ENCODE results near the gene ZSCAN2. TPM values are rescaled to one million over a fixed set of nuclear protein-coding genes. Genes with fewer than 3 reads are reported as not detected.

Gene ZSCAN2
- total RNA-seq, 1 donor from 2014 or later = 7.0 TPM

GRCh38 chr15:84653584-84653909 is 52.7 kb downstream of the ZSCAN2 start:
- no peak for DNase-seq (ENCODE audit: low spot score)
- Mint-ChIP-seq H3K9me3 (no peaks in the 10 kb centered on the region), H3K4me1 (ENCODE audit: low read depth) (peaks cover 37% of the 10 kb centered on the region), H3K36me3 (ENCODE audit: low read depth) (peaks cover 17% of the 10 kb centered on the region), H3K4me3 (peak overlapping the region; percentile 99), H3K27me3 (ENCODE audit: insufficient read depth) (no peaks in the 10 kb centered on the region), H3K27ac (peak overlapping the region; percentile 96)
- intact Hi-C loops (cut with micrococcal nuclease) = no loop called here

DNA sequence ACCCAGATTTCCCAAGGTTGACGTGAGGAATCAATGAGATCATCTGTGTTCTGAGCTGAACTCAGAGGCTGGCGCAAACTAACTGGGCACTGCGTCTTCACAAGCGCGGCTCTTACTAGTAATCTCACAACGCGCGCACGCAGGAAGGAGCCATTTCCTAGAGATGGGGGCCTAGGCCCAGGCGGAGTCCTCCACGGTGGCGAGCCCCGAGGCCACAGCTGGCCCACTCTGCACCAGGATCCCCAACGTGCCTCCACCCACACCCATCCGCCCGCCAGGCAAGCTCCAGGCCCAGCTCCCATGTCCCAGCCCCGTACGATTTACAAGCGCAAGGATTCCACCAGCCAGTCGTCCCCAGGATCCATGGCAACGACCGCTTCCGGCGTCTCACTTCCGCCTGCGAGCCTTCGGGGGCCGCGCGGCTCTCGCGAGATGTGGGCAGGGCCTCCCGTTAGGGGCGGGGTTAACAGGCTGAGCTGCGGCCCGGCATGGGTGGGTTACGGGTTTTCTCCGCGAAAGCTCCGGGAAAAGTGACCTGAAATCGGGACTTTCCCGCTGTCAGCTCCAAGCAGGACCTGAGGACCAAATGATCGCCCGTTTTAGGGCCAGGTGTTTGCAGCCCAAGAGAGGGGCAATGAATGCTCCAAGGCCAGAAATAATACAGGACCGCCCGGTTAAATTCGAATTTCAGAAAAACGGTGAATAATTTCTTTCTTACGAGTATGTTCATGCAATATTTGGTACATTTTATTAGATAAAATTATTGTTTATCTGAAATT is 53.3 kb downstream of the ZSCAN2 start, which contains the start of gene WDR73:
WDR73 (minus strand) TSS at position 374 of the 779 bp plus-strand sequence; CDS start at position 365, 9 bp downstream.
- peaks cover under 1% of the 10 kb centered on the region for H3K27me3 Mint-ChIP-seq (ENCODE audit: insufficient read depth)
- H3K9me3 Mint-ChIP-seq = no peaks in the 10 kb centered on the region
- peak within 1 kb of the TSS; percentile 99 for H3K4me3 Mint-ChIP-seq
- peaks cover 13% of the 10 kb centered on the region for H3K36me3 Mint-ChIP-seq (ENCODE audit: low read depth)
- peak within 1 kb of the TSS; percentile 96 for H3K27ac Mint-ChIP-seq
- DNase-seq (ENCODE audit: low spot score) = peak; percentile 96
- intact Hi-C loops (cut with micrococcal nuclease) = loop anchor here (1.0 kb wide), 11 partner anchors 21 to 327 kb away; partner anchors contain the start of genes PDE8A and SEC11A
- H3K4me1 Mint-ChIP-seq (ENCODE audit: low read depth) = peaks cover 34% of the 10 kb centered on the region

DNA sequence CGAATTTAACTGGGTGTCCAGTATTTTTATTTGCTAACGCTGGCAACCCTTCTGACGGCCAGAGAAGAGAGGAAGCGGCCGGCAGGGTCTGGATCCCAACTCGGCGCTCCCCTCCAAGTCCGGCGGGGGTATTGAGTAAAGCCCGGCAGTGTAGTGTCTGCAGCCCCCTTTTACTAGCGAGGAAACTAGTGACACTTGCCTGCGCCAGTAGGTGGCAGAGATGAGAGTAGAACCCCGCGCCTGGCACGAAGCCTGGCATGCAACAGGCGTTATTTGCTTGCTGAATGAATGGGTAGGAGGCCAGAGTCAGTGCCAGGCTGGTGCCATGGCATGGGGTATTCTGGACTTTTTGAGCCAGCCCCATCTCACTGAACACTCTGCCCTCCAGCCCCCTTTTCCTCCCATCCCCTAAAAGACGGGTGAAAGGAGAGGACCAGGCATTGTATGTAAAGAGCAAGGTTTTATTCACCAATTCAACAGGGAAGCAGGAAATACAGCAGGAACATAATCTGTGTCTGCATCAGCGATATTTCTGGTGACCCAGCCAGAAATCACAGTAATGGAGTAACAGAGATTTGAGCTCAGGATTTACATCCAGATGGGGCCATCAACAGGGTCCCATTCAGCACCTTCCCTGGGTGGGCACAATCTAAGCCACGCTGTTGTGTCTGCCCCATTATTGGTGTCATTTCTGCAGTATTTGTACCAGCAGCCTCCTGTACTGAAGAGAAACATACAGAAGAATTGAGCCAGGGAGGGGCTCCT is 54.1 kb downstream of the ZSCAN2 start:
- Mint-ChIP-seq H3K27ac (peak overlapping the region; percentile 36), H3K27me3 (ENCODE audit: insufficient read depth) (peaks cover 2% of the 10 kb centered on the region), H3K4me1 (ENCODE audit: low read depth) (peaks cover 34% of the 10 kb centered on the region), H3K9me3 (no peaks in the 10 kb centered on the region), H3K36me3 (ENCODE audit: low read depth) (peaks cover 12% of the 10 kb centered on the region), H3K4me3 (peak overlapping the region; percentile 99)
- intact Hi-C loops (cut with micrococcal nuclease) = loop anchor here (1.0 kb wide), 11 partner anchors 22 to 326 kb away; partner anchors contain the start of genes PDE8A and SEC11A
- peak; percentile 55 for DNase-seq (ENCODE audit: low spot score)

DNA sequence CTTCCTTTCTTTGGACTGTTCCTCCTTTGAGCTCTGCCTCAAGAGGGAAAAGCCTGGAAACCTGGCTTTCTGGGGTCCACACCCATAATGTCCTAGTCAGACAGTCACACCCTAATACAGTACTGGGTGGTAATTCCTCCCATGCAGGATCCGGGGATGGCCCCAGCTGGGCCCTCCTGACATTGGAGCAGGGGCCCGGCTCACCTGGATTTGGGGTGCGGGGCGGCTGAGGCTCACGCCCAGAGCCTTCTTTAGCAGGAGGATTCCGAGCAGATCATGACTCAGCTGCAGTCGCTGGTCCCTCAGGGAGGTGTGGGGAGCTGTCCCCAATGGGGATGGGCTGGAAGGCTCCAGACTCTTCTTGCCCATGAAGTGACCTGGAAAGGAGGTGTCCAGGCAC is 56.2 kb downstream of the ZSCAN2 start:
- H3K9me3 Mint-ChIP-seq = no peaks in the 10 kb centered on the region
- no peak for DNase-seq (ENCODE audit: low spot score)
- peaks cover 32% of the 10 kb centered on the region for H3K4me1 Mint-ChIP-seq (ENCODE audit: low read depth)
- no peak overlapping the region for H3K27ac Mint-ChIP-seq
- intact Hi-C loops (cut with micrococcal nuclease) = no loop called here
- H3K27me3 Mint-ChIP-seq (ENCODE audit: insufficient read depth) = peaks cover 2% of the 10 kb centered on the region
- H3K36me3 Mint-ChIP-seq (ENCODE audit: low read depth) = peaks cover 5% of the 10 kb centered on the region
- H3K4me3 Mint-ChIP-seq = peak overlapping the region; percentile 73

DNA sequence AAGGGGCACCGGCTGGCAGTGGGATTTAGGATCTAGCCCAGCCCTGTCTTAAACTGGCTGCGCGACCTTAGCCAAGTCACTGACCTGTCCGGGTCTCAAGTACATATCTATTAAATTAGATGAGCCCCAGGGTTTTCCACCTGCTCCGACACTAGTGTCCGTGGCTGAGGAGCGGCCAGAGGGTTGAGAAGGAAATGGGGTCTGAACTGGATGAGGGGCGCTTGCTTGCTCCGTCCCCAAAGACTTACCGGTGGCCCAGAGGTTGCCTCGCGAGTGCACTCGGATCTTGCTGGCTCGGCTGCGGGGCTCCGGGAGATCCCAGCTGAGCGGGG is 56.9 kb downstream of the ZSCAN2 start:
- no peak for DNase-seq (ENCODE audit: low spot score)
- no peaks in the 10 kb centered on the region for H3K36me3 Mint-ChIP-seq (ENCODE audit: low read depth)
- intact Hi-C loops (cut with micrococcal nuclease) = loop anchor here (1.0 kb wide), 3 partner anchors 12 to 79 kb away; no protein-coding TSS in a partner anchor
- peak overlapping the region; percentile 56 for H3K27ac Mint-ChIP-seq
- no peaks in the 10 kb centered on the region for H3K9me3 Mint-ChIP-seq
- peak overlapping the region; percentile 73 for H3K4me3 Mint-ChIP-seq
- H3K27me3 Mint-ChIP-seq (ENCODE audit: insufficient read depth) = peaks cover 2% of the 10 kb centered on the region
- H3K4me1 Mint-ChIP-seq (ENCODE audit: low read depth) = peaks cover 26% of the 10 kb centered on the region

GRCh38 chr15:84658080-84658787 is 57.4 kb downstream of the ZSCAN2 start, which contains the start of gene NMB:
Gene NMB (minus strand): TSS chr15:84658199. CDS start chr15:84658152, 47 bp downstream.
- H3K4me1 Mint-ChIP-seq (ENCODE audit: low read depth) = peaks cover 26% of the 10 kb centered on the region
- H3K9me3 Mint-ChIP-seq = no peaks in the 10 kb centered on the region
- H3K36me3 Mint-ChIP-seq (ENCODE audit: low read depth) = no peaks in the 10 kb centered on the region
- intact Hi-C loops (cut with micrococcal nuclease) = loop anchor here (1.0 kb wide), 3 partner anchors 11 to 78 kb away; no protein-coding TSS in a partner anchor
- peaks cover 2% of the 10 kb centered on the region for H3K27me3 Mint-ChIP-seq (ENCODE audit: insufficient read depth)
- DNase-seq (ENCODE audit: low spot score) = peak; percentile 73
- H3K4me3 Mint-ChIP-seq = peak within 1 kb of the TSS; percentile 73
- peak within 1 kb of the TSS; percentile 56 for H3K27ac Mint-ChIP-seq

- H3K27me3 Mint-ChIP-seq (ENCODE audit: insufficient read depth) = peaks cover 2% of the 10 kb centered on the region
- DNase-seq (ENCODE audit: low spot score) = no peak
- intact Hi-C loops (cut with micrococcal nuclease) = loop anchor here (1.0 kb wide), 3 partner anchors 10 to 77 kb away; no protein-coding TSS in a partner anchor
- peak overlapping the region; percentile 71 for H3K27ac Mint-ChIP-seq
- peak overlapping the region; percentile 73 for H3K4me3 Mint-ChIP-seq
- peaks cover 21% of the 10 kb centered on the region for H3K4me1 Mint-ChIP-seq (ENCODE audit: low read depth)
- no peaks in the 10 kb centered on the region for H3K9me3 Mint-ChIP-seq
- peaks cover 1% of the 10 kb centered on the region for H3K36me3 Mint-ChIP-seq (ENCODE audit: low read depth)
These were observed 58.1 kb downstream of the ZSCAN2 start for GRCh38 chr15:84658788-84659411.

- Mint-ChIP-seq H3K36me3 (ENCODE audit: low read depth) (peaks cover 9% of the 10 kb centered on the region), H3K27ac (no peak overlapping the region), H3K4me3 (no peak overlapping the region), H3K27me3 (ENCODE audit: insufficient read depth) (peaks cover 2% of the 10 kb centered on the region), H3K9me3 (no peaks in the 10 kb centered on the region), H3K4me1 (ENCODE audit: low read depth) (peaks cover 15% of the 10 kb centered on the region)
- no peak for DNase-seq (ENCODE audit: low spot score)
- intact Hi-C loops (cut with micrococcal nuclease) = no loop called here
These were observed 59.3 kb downstream of the ZSCAN2 start for GRCh38 chr15:84659904-84660781.

- peaks cover 15% of the 10 kb centered on the region for H3K4me1 Mint-ChIP-seq (ENCODE audit: low read depth)
- no peaks in the 10 kb centered on the region for H3K9me3 Mint-ChIP-seq
- peaks cover 9% of the 10 kb centered on the region for H3K36me3 Mint-ChIP-seq (ENCODE audit: low read depth)
- H3K27ac Mint-ChIP-seq = no peak overlapping the region
- H3K27me3 Mint-ChIP-seq (ENCODE audit: insufficient read depth) = peaks cover 2% of the 10 kb centered on the region
- intact Hi-C loops (cut with micrococcal nuclease) = no loop called here
- DNase-seq (ENCODE audit: low spot score) = no peak
- no peak overlapping the region for H3K4me3 Mint-ChIP-seq
These were observed 60.2 kb downstream of the ZSCAN2 start for GRCh38 chr15:84661001-84661400.

GRCh38 chr15:84666373-84666772 is 65.6 kb downstream of the ZSCAN2 start:
- intact Hi-C loops (cut with micrococcal nuclease) = loop anchor here (5.0 kb wide), 1 partner anchor 34 kb away; no protein-coding TSS in a partner anchor
- no peak overlapping the region for H3K4me3 Mint-ChIP-seq
- peaks cover 38% of the 10 kb centered on the region for H3K4me1 Mint-ChIP-seq (ENCODE audit: low read depth)
- H3K36me3 Mint-ChIP-seq (ENCODE audit: low read depth) = peaks cover 40% of the 10 kb centered on the region
- DNase-seq (ENCODE audit: low spot score) = no peak
- H3K9me3 Mint-ChIP-seq = no peaks in the 10 kb centered on the region
- H3K27ac Mint-ChIP-seq = peak overlapping the region; percentile 62
- no peaks in the 10 kb centered on the region for H3K27me3 Mint-ChIP-seq (ENCODE audit: insufficient read depth)

GRCh38 chr15:84668221-84668982 is 67.6 kb downstream of the ZSCAN2 start:
- H3K4me3 Mint-ChIP-seq = no peak overlapping the region
- H3K4me1 Mint-ChIP-seq (ENCODE audit: low read depth) = peaks cover 44% of the 10 kb centered on the region
- H3K36me3 Mint-ChIP-seq (ENCODE audit: low read depth) = peaks cover 47% of the 10 kb centered on the region
- H3K27ac Mint-ChIP-seq = peak overlapping the region; percentile 85
- intact Hi-C loops (cut with micrococcal nuclease) = loop anchor here (5.0 kb wide), 1 partner anchor 36 kb away; no protein-coding TSS in a partner anchor
- DNase-seq (ENCODE audit: low spot score) = no peak
- H3K27me3 Mint-ChIP-seq (ENCODE audit: insufficient read depth) = no peaks in the 10 kb centered on the region
- no peaks in the 10 kb centered on the region for H3K9me3 Mint-ChIP-seq

All from activated T-helper 1 cell treated with anti-CD3 and anti-CD28 coated beads, Interleukin-12 subunit alpha, Interleukin-12 subunit beta, Interleukin-2, Interleukin-4 antibody, amounts not matched to agents 30 ng/mL and 10 ng/mL and 1 ng/mL, durations not matched to agents 14 hours and 24 hours and 36 hours (primary cell).